ENCODE data around the gene HOXA3. TPM values are rescaled to one million over a fixed set of nuclear protein-coding genes. Genes with fewer than 3 reads are reported as not detected.

The HOXA3 gene
- total RNA-seq, 1 experiment from 2014 or later = 50.5 TPM

- Histone ChIP-seq H3K9me2 (ENCODE audit: insufficient read depth) (no peaks in the 10 kb centered on the region), H3K27ac (peak overlapping the region; percentile 30), H3K4me2 (peak overlapping the region; percentile 32), H3K4me1 (replicated peaks; ENCODE audit: insufficient read depth) (peaks cover 60% of the 10 kb centered on the region), H3K36me3 (ENCODE audit: low read depth) (no peaks in the 10 kb centered on the region), H3K27me3 (ENCODE audit: insufficient read depth, low read depth) (no peaks in the 10 kb centered on the region), H2AFZ (no peak overlapping the region), H3F3A (ENCODE audit: insufficient read depth, low read depth) (peaks cover 22% of the 10 kb centered on the region), H3K79me2 (ENCODE audit: low read depth) (no peaks in the 10 kb centered on the region), H3K4me3 (no peak overlapping the region), H3K9me3 (ENCODE audit: insufficient read depth, low read depth) (no peaks in the 10 kb centered on the region), H4K20me1 (ENCODE audit: insufficient read depth) (no peaks in the 10 kb centered on the region)
- ChIA-PET CTCF (interaction anchor here (0.6 kb wide), 1 partner anchor 27 kb away, joined by 5 read pairs; no protein-coding TSS in a partner anchor), POLR2A (ENCODE audit: unreplicated experiment) (interaction anchor here (0.6 to 0.7 kb wide), 3 partner anchors 13 to 311 kb away, joined by 6 to 9 read pairs (median 7); no protein-coding TSS in a partner anchor)
- intact Hi-C loops (cut with micrococcal nuclease; ENCODE audit: unreplicated experiment) = loop anchor here (1.0 to 2.0 kb wide), 2 partner anchors 15 to 49 kb away; no protein-coding TSS in a partner anchor
- DNase-seq = peak in 1 of 2 experiments; percentile 90
- BruUV-seq (replicated peaks) = no TSS peak
- no peak for TF ChIP-seq CTCF (conservative IDR thresholded peaks at IDR 0.05)
- no peak for TF ChIP-seq EZH2 (IDR thresholded peaks at IDR 0.05; ENCODE audit: low read depth)
These were observed 86.2 kb downstream of the HOXA3 start for GRCh38 chr7:27066148-27066547.

GRCh38 chr7:27065709-27066108 is 86.7 kb downstream of the HOXA3 start:
- H3K9me3 ChIP-seq (ENCODE audit: insufficient read depth, low read depth) = no peaks in the 10 kb centered on the region
- H3K27ac ChIP-seq = peak overlapping the region; percentile 30
- H3K27me3 ChIP-seq (ENCODE audit: insufficient read depth, low read depth) = no peaks in the 10 kb centered on the region
- H3K4me1 ChIP-seq (replicated peaks; ENCODE audit: insufficient read depth) = peaks cover 56% of the 10 kb centered on the region
- H3K4me2 ChIP-seq = peak overlapping the region; percentile 32
- H3F3A ChIP-seq (ENCODE audit: insufficient read depth, low read depth) = peaks cover 26% of the 10 kb centered on the region
- intact Hi-C loops (cut with micrococcal nuclease; ENCODE audit: unreplicated experiment) = loop anchor here (1.0 to 2.0 kb wide), 2 partner anchors 15 to 50 kb away; no protein-coding TSS in a partner anchor
- ChIA-PET CTCF (interaction anchor here (0.6 kb wide), 1 partner anchor 28 kb away, joined by 5 read pairs; no protein-coding TSS in a partner anchor), POLR2A (ENCODE audit: unreplicated experiment) (interaction anchor here (0.7 kb wide), 2 partner anchors 13 to 42 kb away, joined by 6 to 7 read pairs; no protein-coding TSS in a partner anchor)
- no peak overlapping the region for H2AFZ ChIP-seq
- H3K9me2 ChIP-seq (ENCODE audit: insufficient read depth) = no peaks in the 10 kb centered on the region
- BruUV-seq (replicated peaks) = no TSS peak
- H3K36me3 ChIP-seq (ENCODE audit: low read depth) = no peaks in the 10 kb centered on the region
- H4K20me1 ChIP-seq (ENCODE audit: insufficient read depth) = no peaks in the 10 kb centered on the region
- TF ChIP-seq EZH2 (IDR thresholded peaks at IDR 0.05; ENCODE audit: low read depth) = no peak
- TF ChIP-seq CTCF (conservative IDR thresholded peaks at IDR 0.05) = no peak
- no peaks in the 10 kb centered on the region for H3K79me2 ChIP-seq (ENCODE audit: low read depth)
- H3K4me3 ChIP-seq = no peak overlapping the region
- no peak for DNase-seq

- Histone ChIP-seq H3K27ac (peak overlapping the region; percentile 24), H3F3A (ENCODE audit: insufficient read depth, low read depth) (peaks cover 32% of the 10 kb centered on the region), H3K4me3 (no peak overlapping the region), H3K9me2 (ENCODE audit: insufficient read depth) (no peaks in the 10 kb centered on the region), H3K36me3 (ENCODE audit: low read depth) (no peaks in the 10 kb centered on the region), H2AFZ (no peak overlapping the region), H3K9me3 (ENCODE audit: insufficient read depth, low read depth) (no peaks in the 10 kb centered on the region), H3K79me2 (ENCODE audit: low read depth) (no peaks in the 10 kb centered on the region), H3K27me3 (ENCODE audit: insufficient read depth, low read depth) (no peaks in the 10 kb centered on the region), H3K4me2 (peak overlapping the region; percentile 21; the same call in 1 of the 2 replicates), H4K20me1 (ENCODE audit: insufficient read depth) (no peaks in the 10 kb centered on the region), H3K4me1 (replicated peaks; ENCODE audit: insufficient read depth) (peaks cover 53% of the 10 kb centered on the region)
- POLR2A ChIA-PET (ENCODE audit: unreplicated experiment) = interaction anchor here (0.7 kb wide), 1 partner anchor 19 kb away, joined by 5 read pairs; no protein-coding TSS in a partner anchor
- TF ChIP-seq EZH2 (IDR thresholded peaks at IDR 0.05; ENCODE audit: low read depth) = no peak
- no peak for TF ChIP-seq CTCF (conservative IDR thresholded peaks at IDR 0.05)
- DNase-seq = no peak
- CTCF ChIA-PET = interaction anchor here (0.6 kb wide), 4 partner anchors 32 to 800 kb away, joined by 3 to 5 read pairs (median 4); no protein-coding TSS in a partner anchor
- BruUV-seq (replicated peaks) = no TSS peak
- intact Hi-C loops (cut with micrococcal nuclease; ENCODE audit: unreplicated experiment) = no loop called here
These were observed 87.7 kb downstream of the HOXA3 start for GRCh38 chr7:27064661-27065060.
